GM21619 (cell line): Measurements from ENCODE around the gene SLC25A25.
"Not testable (repeated sequence)": the region's sequence is repeated elsewhere in the genome, so short reads cannot be mapped to it uniquely, and the experiment has no call there.

ENCODE experiments used
- ATAC-seq: cut with Tn5 transposase; IDR thresholded peaks from one replicate; pipeline ENCODE4 v1.9.1; 2021; ENCODE audit not compliant: unreplicated experiment

Gene SLC25A25

DNA sequence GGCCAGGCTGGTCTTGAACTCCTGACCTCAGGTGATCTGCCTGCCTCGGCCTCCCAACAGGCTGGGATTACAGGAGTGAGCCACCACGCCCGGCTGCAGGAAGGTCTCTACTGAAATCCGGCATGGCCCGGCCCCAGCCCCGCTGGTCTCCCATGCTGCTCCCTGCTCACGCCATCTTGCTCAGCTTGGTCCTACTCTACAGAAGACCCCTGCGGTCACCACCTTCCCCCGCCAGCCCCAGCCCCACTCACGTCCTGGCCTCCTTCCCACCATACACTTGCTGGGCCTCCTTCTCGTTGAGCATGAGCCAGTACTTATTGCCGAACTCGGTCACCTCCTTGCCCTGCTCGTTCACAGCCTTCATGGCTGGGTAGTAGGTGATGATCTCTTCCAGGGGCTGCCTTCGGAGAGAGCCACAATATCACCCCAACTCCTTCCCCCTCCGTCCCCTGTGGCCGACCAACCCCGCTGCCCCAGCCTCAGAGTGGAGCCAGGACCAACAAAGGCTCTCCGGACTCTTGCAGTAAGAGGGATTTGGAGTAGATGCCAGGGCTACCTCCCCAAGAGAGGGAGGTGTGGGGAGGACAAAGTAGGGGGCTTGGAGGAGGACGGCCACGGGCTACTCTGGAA, 55.5 kb downstream of the SLC25A25 start:
- ATAC-seq, result no peak

- no peak for ATAC-seq
Measured at GRCh38 chr9:128124451-128124850, 56.4 kb downstream of the SLC25A25 start.

GRCh38 chr9:128124873-128125579, 57.0 kb downstream of the SLC25A25 start:
- ATAC-seq, result no peak

DNA sequence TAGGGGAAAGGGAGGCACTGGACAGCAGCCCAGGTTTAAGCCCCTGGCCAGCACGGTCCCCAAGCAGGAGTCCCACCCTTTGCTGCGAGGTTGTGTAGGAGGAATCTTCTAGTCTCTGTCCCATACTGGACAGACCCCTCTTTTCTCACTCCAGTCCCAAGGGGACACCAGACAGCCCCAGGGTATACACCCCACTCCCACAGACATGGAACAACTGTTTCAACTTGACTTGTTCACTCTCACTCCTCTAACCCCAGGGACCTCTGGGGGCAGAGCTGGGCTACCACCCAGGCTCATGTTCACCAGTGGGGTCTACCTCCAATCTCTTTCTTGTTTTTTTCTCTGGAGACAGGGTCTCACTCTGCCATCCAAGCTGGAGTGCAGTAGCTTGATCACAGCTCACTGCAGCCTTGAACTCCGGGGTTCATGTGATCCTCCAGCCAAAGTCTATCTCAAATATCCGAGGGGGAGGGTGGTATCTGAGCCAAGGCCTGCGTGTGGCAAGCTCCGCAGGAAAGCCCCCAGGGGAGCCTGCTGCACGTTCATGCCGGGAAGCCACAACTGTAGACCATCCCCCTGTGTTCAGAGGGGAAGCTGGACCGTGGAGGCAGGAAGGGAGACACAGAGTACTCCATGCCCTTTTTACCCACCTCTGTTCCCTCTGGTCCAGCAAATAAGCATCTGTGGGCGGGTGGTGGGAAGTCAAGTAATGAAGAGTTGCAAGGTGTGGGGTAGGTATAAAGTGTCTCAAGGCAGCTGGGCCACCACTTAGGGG, 57.7 kb downstream of the SLC25A25 start:
- no peak for ATAC-seq

DNA sequence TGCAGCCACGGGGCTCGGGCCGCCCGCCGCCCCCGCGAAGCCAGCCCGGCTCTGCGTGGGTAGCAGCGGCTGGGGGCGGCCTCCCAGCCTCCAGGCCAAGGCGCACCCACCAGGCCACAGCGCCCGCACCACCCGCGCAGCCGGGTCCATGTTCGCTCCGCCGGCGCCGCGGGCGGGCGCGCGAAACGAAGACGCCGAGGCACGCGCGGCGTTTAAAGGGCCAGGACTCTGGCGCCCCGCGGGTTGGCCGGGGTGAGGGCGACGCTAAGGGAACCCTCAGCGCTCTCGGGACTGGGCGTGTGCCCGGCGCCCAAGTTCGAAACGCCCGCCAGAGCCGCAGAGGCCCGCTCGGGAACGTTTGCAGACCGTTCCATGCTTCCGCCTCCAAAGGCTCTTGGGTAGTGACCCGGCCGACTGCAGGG, 59.5 kb downstream of the SLC25A25 start, which contains the start of gene PTGES2:
Gene PTGES2, minus strand, starts transcription at position 162 of the 422 bp plus-strand sequence. Its CDS starts 12 bp downstream, at position 150.
- peak; percentile 59 for ATAC-seq

DNA sequence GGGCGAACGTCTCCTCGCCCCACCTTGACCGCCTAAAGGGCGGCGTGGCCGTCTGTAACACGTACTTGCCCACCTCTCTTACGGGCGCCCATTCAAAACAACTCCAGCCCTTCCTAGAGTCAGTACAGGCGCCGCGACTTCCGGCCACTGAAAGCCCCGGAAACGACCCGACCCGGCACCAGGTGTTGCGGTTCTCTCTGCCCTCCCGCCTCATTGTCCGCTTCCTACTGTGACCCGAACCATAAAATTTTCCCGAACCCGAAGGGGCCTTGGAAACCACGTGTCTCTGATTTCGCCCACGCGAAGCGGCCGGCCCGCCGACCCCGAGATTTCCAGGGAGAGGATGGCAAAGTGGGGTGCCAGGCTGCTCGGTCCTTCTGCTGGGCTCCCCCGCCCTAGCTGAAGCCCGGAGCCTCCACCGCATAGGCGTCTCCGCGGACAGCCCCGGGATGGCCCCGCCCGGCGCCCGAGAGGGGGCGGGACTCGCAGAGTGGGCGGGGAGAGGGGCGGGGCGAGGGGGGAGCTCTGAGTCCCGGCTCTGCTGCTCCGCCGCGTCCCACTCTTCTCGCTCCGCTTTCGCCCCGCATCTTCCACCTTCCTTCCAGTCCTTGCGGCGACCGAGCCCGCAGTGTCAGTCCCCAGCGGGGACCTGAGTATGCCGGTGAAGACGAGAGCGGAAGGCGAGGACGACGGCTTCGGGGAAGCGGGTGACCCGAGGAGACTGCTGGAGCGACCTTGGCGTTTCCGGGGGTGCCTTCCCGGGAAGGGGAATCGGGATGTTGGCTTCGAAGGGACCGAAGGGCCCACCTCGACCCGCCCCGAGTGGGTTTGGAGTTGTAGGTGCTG, 60.2 kb downstream of the SLC25A25 start:
- peak; percentile 62 for ATAC-seq

- ATAC-seq, result no peak
Measured at GRCh38 chr9:128128836-128129590, 61.0 kb downstream of the SLC25A25 start.

DNA sequence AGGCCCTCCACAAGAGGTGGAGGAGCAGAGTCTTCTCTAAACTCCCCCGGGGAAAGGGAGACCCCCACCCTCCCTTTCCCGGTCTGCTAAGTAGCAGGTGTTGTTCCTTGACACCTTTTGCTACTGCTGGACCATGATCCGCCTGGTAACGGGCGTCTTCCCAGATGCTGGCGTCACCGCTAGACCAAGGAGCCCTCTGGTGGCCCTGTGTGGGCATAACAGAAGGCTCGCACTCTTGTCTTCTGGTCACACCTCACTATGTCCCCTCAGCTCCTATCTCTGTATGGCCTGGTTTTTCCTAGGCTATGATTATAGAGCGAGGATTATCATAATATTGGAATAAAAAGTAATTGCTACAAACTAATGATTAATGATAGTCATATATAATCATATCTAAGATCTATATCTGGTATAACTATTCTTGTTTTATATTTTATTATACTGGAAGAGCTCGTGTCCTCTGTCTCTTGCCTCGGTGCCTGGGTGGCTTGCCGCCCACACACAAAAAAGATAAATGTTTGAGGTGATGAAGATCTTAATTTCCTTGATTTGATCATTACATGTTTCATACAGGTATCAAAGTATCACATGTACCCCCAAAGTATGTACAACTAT, 62.1 kb downstream of the SLC25A25 start:
- ATAC-seq, result not testable (repeated sequence)

DNA sequence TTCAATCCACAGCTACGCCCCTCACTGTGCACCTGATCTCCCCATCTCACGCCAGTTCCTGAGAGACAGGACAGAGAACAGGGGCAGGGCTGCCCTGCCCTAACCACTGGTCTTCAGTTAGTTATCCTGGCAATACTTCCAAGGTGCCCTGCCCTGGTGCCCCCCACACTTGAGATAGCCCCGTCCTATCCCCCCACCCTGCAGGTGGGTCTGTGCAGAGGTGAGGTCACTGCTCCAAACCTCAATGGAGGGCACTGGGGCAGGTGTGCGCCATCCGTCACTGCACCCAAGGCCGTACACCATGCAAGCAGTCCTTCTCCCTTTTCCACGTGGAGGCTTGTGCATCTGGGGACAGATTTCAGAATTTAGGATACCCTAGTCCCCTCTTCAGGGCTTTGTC, 62.6 kb downstream of the SLC25A25 start:
- ATAC-seq, result not testable (repeated sequence)

- not testable (repeated sequence) for ATAC-seq
Measured at GRCh38 chr9:128131346-128131745, 63.3 kb downstream of the SLC25A25 start.

DNA sequence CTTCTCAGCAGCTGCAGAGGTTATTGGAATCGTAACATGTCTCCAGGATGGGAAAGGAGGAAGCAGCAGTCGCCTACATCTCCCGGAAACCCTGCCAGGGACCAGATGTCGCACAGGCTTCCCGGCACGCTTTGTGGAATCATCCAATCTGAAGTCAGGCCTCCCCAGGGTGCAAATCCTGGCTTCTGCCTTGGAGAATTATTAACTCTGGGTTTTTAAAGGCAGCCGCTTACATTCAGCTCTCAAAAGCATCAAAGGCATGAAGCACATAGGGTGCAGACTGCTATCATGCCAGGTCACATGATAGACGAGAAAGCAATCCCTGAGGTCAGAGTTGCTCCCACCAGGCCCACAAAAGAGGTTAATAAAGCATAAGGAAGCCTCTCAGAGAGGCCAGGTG, 64.1 kb downstream of the SLC25A25 start:
- ATAC-seq, result not testable (repeated sequence)

GRCh38 chr9:128135561-128135960, 67.5 kb downstream of the SLC25A25 start:
- ATAC-seq, result not testable (repeated sequence)

GRCh38 chr9:128136816-128137793, 69.1 kb downstream of the SLC25A25 start:
- no peak for ATAC-seq

DNA sequence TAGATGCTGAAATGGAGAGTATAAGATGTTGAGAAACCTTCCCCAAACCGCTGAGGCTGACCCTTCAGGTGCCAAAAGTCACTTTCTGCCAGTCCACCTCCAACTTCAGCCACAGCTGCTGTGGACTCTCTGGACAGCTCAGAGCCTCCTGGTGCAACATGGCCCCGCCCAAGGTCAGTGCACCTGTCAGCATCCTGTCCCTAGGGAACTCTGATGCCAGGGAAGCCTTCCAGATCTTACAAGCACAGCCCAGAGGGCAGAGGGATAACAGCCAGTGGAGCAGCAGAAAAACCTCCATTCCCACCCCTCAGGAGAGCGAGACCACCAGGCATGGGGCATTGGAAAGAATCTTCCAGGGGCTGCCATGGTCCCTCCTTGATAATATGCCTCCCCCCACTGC, 70.0 kb downstream of the SLC25A25 start:
- ATAC-seq, result no peak

DNA sequence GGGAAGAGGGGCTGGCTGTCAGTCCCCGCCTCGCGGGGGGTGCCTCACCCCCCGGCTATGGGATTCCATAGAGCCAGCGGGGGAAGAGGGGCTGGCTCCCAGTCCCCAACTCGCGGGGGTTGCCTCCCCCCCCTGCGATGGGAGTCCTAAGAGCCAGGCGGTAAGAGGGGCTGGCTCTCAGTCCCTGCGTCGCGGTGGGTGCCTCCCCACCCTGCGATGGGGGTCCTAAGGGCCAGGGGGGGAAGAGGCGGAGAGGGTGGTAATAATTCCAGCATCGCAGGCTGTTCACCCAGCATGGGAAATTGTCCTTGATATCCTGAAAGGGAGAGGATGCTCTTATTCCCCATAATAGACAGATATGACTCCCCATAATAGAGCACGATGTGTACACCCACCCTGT, 71.6 kb downstream of the SLC25A25 start:
- no peak for ATAC-seq

DNA sequence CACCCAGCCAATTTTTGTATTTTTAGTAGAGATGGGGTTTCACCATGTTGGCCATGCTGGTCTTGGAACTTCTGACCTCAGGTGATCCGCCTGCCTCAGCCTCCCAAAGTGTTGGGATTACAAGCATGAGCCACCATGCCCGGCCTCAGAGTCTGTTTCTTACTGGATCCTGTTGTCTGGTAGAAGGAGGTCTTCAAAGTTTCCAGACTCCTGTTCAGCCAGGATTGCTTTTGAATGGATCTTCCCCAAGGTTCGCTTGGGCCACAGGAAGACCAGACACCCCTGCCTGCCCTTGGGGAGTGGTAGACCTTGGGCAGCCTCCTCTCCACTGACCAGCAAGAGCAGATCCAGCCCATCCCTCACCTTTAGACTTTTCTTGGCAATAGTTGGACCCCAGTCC, 73.6 kb downstream of the SLC25A25 start:
- ATAC-seq, result no peak

DNA sequence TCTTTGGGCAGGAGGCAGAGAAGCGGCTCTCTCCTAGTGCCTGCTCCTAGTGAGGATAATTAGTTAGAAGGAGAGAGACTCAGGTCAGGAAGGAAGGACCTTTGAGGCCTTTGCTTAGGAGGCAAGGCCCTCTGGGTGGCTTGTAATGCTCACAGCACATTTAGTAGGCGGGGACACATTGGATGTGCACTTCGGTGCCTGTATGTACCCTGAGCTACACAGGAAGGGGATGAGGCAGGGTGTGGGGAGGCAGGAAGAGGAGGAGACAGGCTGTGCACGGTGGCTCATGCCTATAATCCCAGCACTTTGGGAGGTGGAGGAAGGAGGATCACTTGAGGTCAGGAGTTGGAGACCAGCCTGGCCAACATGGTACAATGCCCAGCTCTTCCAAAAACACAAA, 74.0 kb downstream of the SLC25A25 start:
- ATAC-seq, result no peak

GRCh38 chr9:128142596-128142995, 74.6 kb downstream of the SLC25A25 start:
- ATAC-seq, result no peak
